B cell (primary cell): ENCODE results near the gene SYNPR.

Source experiments
- EZH2 ChIP-seq: IDR thresholded peaks from 2 replicates; pipeline ENCODE4 v1.6.1; 2012; ENCODE audit warnings: borderline replicate concordance, low read depth, mild to moderate bottlenecking, moderate library complexity, low read length; ENCODE audit not compliant: insufficient read depth, poor library complexity, severe bottlenecking
- TF ChIP-seq, protein P1 (sequence below): fragments of 200-600 bp; IDR thresholded peaks from one replicate; pipeline ENCODE4 v1.8.0; 2022; ENCODE audit warnings: antibody characterized with exemption, mild to moderate bottlenecking

DNA sequence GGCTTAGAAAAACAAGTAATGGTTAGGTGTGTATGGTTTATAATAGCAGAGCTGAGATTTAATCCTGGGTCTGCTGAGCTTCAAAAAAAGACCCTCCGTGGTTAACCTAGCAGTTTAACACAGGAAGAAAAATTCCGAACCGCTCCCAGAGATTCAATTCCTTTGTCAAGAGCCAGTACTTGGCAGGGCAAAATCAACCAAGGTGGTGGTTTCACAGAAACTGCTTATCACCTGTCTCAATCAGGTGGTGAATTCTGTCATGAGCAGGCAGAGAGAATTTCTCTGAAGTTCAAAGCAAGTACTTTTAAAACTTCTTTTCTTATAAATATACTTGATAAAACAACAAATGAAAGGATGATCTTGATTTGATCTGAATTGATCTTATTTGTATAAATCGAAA is 17.2 kb downstream of the SYNPR start:
- TF ChIP-seq, protein P1, sequence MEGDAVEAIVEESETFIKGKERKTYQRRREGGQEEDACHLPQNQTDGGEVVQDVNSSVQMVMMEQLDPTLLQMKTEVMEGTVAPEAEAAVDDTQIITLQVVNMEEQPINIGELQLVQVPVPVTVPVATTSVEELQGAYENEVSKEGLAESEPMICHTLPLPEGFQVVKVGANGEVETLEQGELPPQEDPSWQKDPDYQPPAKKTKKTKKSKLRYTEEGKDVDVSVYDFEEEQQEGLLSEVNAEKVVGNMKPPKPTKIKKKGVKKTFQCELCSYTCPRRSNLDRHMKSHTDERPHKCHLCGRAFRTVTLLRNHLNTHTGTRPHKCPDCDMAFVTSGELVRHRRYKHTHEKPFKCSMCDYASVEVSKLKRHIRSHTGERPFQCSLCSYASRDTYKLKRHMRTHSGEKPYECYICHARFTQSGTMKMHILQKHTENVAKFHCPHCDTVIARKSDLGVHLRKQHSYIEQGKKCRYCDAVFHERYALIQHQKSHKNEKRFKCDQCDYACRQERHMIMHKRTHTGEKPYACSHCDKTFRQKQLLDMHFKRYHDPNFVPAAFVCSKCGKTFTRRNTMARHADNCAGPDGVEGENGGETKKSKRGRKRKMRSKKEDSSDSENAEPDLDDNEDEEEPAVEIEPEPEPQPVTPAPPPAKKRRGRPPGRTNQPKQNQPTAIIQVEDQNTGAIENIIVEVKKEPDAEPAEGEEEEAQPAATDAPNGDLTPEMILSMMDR: no peak
- no peak for TF ChIP-seq EZH2
